Testis (tissue), 3 donors: ENCODE data around the gene VRK1. TPM values are rescaled to one million over a fixed set of nuclear protein-coding genes. Genes with fewer than 3 reads are reported as not detected.

Experiments
- DNase-seq: peaks from one replicate; pipeline ENCODE4 v3.0.0-alpha.2; 2019
- H3K27ac ChIP-seq, 2 donors: fragments of 200-600 bp; sonication (generic); one replicate each; pipeline ENCODE4 v1.5.1; 2019
- H3K27me3 ChIP-seq: fragments of 200-600 bp; sonication (generic); one replicate; pipeline ENCODE4 v1.5.1; 2019
- H3K36me3 ChIP-seq: fragments of 200-600 bp; sonication (generic); one replicate; pipeline ENCODE4 v1.5.1; 2017; ENCODE audit warnings: low read depth; ENCODE audit errors: missing control alignments
- H3K4me1 ChIP-seq: fragments of 200-600 bp; sonication (generic); one replicate; pipeline ENCODE4 v1.5.1; 2019
- H3K4me3 ChIP-seq, 2 donors: fragments of 200-600 bp; sonication (generic); one replicate each; pipeline ENCODE4 v1.5.1; 2017 to 2019
- H3K9me3 ChIP-seq: fragments of 200-600 bp; sonication (generic); one replicate; pipeline ENCODE4 v1.5.1; 2017
- CTCF ChIP-seq, 3 experiments: fragments of 450-650 bp in 2 of 3; fragments of 200-600 bp in 1 of 3; sonication (generic) in 1 of 3; IDR thresholded peaks; one replicate each; pipeline ENCODE4 v1.5.1; 2016 to 2019; ENCODE audit warnings: antibody characterized with exemption in 3 of 3, mild to moderate bottlenecking in 2 of 3, moderate library complexity in 1 of 3
- POLR2A ChIP-seq: fragments of 450-650 bp; IDR thresholded peaks from one replicate; pipeline ENCODE4 v1.6.1; 2017; ENCODE audit warnings: antibody characterized with exemption, mild to moderate bottlenecking, moderate library complexity
- WGBS, 2 donors: methylation state at CpG; one replicate each; pipeline ENCODE4 v1.1.5; 2018; 5-methylcytosine and 5-hydroxymethylcytosine counted together
- intact Hi-C: fragments of 100-400 bp; cut with DNase I; formaldehyde crosslinking; loops from one replicate; pipeline ENCODE4 v1.15.1; 2023; ENCODE audit warnings: low total_unique reads
- polyA plus RNA-seq: library from polyadenylated mRNA; stranded (reverse); fragments of 350-450 nt; fragmentation: Illumina TruSeq; extraction: RNeasy Lipid Tissue Mini Kit (QIAGEN cat#74804); gene quantifications from one replicate; pipeline ENCODE4 v1.2.3, GENCODE V29; 2014; ENCODE audit warnings: low read depth, low replicate concordance; ENCODE audit not compliant: insufficient read depth
- total RNA-seq, 2 donors: library from RNA; depleted of rRNA; stranded (reverse); fragments of >200 nt; gene quantifications; one replicate each; pipeline ENCODE4 v1.2.3, GENCODE V29; 2016

Gene VRK1
- total and polyA plus RNA-seq, 3 donors from 2014 or later: 44.7 to 52.0 (median 49.2) TPM

GRCh38 chr14:96830946-96831345, 33.8 kb downstream of the VRK1 start:
- TF ChIP-seq POLR2A (no peak), CTCF (IDR thresholded peaks at IDR 0.05) (no peak)
- no peaks in the 10 kb centered on the region for H3K9me3 ChIP-seq
- no peak for DNase-seq
- intact Hi-C loops: no loop called here
- H3K4me3 ChIP-seq: no peak overlapping the region
- H3K27ac ChIP-seq: no peak overlapping the region
- WGBS, 2 donors: 48 to 78% methylated on average over 1 of the region's 1 CpG
- H3K27me3 ChIP-seq: no peaks in the 10 kb centered on the region
- H3K4me1 ChIP-seq: no peaks in the 10 kb centered on the region
- H3K36me3 ChIP-seq: no peaks in the 10 kb centered on the region

- Histone ChIP-seq H3K4me3 (no peak overlapping the region), H3K4me1 (no peaks in the 10 kb centered on the region), H3K9me3 (no peaks in the 10 kb centered on the region), H3K36me3 (no peaks in the 10 kb centered on the region), H3K27me3 (no peaks in the 10 kb centered on the region), H3K27ac (no peak overlapping the region)
- TF ChIP-seq CTCF (IDR thresholded peaks at IDR 0.05): no peak
- no peak for TF ChIP-seq POLR2A
- DNase-seq: no peak
- intact Hi-C loops: no loop called here
- WGBS, 2 donors: 91 to 95% methylated on average over 2 of the region's 2 CpGs
Measured at GRCh38 chr14:96832351-96832750, 35.2 kb downstream of the VRK1 start.

GRCh38 chr14:96838449-96838848, 41.3 kb downstream of the VRK1 start:
- intact Hi-C loops: no loop called here
- no peak for DNase-seq

GRCh38 chr14:96839251-96839650, 42.1 kb downstream of the VRK1 start:
- no peaks in the 10 kb centered on the region for H3K9me3 ChIP-seq
- DNase-seq: no peak
- intact Hi-C loops: no loop called here
- H3K4me1 ChIP-seq: no peaks in the 10 kb centered on the region
- WGBS, 2 donors: 88 to 96% methylated on average over 2 of the region's 2 CpGs
- H3K36me3 ChIP-seq: no peaks in the 10 kb centered on the region
- TF ChIP-seq CTCF (IDR thresholded peaks at IDR 0.05): no peak
- no peak for TF ChIP-seq POLR2A
- H3K27me3 ChIP-seq: no peaks in the 10 kb centered on the region
- no peak overlapping the region for H3K4me3 ChIP-seq
- H3K27ac ChIP-seq: no peak overlapping the region

More at GRCh38 chr14:96838449-96838848, 41.3 kb downstream of the VRK1 start:
- no peaks in the 10 kb centered on the region for H3K36me3 ChIP-seq
- 92 to 96% methylated on average over 4 of the region's 4 CpGs for WGBS, 2 donors
- no peaks in the 10 kb centered on the region for H3K4me1 ChIP-seq
- no peaks in the 10 kb centered on the region for H3K9me3 ChIP-seq
- no peaks in the 10 kb centered on the region for H3K27me3 ChIP-seq
- no peak overlapping the region for H3K4me3 ChIP-seq
- TF ChIP-seq POLR2A (no peak), CTCF (IDR thresholded peaks at IDR 0.05) (no peak)
- H3K27ac ChIP-seq: no peak overlapping the region

GRCh38 chr14:96843137-96843536, 46.0 kb downstream of the VRK1 start:
- intact Hi-C loops: no loop called here
- Histone ChIP-seq H3K4me3 (no peak overlapping the region), H3K27ac (no peak overlapping the region), H3K9me3 (no peaks in the 10 kb centered on the region), H3K36me3 (no peaks in the 10 kb centered on the region), H3K27me3 (no peaks in the 10 kb centered on the region), H3K4me1 (no peaks in the 10 kb centered on the region)
- no peak for TF ChIP-seq POLR2A
- no peak for TF ChIP-seq CTCF (IDR thresholded peaks at IDR 0.05)
- no peak for DNase-seq
